A172 (cell line): ENCODE results near the gene CFAP58. TPM values are rescaled to one million over a fixed set of nuclear protein-coding genes. Genes with fewer than 3 reads are reported as not detected.

Source experiments
- DNase-seq: peaks from one replicate; pipeline ENCODE4 v3.0.0-alpha.2; 2015; ENCODE audit warnings: low spot score
- total RNA-seq: library from RNA; depleted of rRNA; stranded (reverse); fragments of >200 nt; shearing (Covaris generic); gene quantifications from 2 replicates; pipeline ENCODE4 v1.2.3, GENCODE V29; 2014

CFAP58 gene
- total RNA-seq, 1 experiment from 2014 or later, result 0.83 TPM

GRCh38 chr10:104322416-104322782 is 31.2 kb upstream of the CFAP58 start:
- DNase-seq, result no peak

DNA sequence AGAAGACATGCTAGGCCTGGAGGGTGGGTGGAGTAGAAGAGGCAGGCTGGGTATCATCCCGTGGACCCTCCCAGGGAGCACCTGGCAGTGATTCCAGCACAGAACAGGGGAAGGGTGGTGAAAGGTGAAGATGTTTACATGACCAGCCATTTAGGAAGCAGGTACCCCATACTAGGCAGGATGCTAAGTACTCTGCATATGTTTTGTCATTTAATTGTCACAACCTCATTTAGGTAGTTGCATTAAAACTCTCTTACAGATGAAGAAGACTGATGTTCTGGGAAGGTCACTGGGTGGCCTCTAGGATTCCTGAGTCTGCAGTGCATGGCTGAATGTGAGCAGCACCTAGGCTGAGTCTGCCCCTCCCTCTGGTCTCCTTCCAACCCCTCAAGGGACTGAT is 30.5 kb upstream of the CFAP58 start:
- no peak for DNase-seq

GRCh38 chr10:104323760-104324201 is 29.9 kb upstream of the CFAP58 start:
- DNase-seq, result no peak

- DNase-seq, result no peak
Observed at GRCh38 chr10:104324221-104324686, 29.4 kb upstream of the CFAP58 start.

GRCh38 chr10:104324931-104325330 is 28.7 kb upstream of the CFAP58 start:
- no peak for DNase-seq

DNA sequence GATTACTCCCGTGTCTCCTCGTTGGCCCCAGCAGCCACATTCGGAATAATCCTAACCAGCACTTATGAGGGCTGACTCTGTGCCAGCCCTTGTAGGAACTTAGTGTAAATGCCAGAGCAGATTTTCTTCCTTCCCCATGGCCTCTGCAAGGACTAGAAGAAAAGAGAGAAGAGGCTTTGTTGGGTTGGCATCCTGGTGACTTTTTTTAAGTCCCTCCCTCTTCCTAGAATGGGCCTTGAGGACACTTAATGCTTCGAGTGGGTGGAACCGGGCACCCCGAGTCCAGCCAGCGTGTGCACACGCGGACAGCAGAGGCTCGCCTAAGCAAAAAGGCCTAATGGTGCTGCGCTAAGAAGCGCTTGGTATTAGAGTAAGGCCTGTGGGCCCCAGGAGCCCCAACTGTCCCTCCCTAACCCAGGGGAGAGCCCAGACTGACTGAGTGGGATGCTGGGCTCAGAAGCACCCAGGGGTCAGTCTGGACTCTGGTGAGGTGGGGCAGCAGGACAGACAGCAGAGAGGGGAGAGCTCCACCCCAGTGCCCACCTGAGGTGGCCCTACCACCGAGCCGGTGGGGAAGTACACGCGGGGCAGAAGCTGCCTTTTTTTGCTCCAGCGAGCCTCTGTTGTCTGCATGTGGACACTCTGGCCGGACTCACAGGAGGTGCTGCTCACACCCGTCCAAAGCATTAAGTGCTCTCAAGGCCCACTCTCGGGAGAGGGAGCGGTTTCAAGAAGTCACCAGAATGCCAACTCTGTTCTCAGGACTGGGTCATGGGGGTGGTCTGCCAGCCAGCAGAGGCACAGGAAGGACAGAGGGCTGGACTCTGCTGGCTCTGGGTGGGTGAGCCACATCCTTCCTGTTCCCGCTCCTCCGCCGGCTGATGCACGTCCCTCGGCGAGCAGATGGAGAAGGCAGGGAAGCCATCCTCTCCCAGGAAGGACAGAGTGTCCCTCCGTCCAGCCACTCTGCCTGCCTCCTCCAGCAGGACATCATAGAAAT is 27.9 kb upstream of the CFAP58 start:
- DNase-seq, result no peak

DNA sequence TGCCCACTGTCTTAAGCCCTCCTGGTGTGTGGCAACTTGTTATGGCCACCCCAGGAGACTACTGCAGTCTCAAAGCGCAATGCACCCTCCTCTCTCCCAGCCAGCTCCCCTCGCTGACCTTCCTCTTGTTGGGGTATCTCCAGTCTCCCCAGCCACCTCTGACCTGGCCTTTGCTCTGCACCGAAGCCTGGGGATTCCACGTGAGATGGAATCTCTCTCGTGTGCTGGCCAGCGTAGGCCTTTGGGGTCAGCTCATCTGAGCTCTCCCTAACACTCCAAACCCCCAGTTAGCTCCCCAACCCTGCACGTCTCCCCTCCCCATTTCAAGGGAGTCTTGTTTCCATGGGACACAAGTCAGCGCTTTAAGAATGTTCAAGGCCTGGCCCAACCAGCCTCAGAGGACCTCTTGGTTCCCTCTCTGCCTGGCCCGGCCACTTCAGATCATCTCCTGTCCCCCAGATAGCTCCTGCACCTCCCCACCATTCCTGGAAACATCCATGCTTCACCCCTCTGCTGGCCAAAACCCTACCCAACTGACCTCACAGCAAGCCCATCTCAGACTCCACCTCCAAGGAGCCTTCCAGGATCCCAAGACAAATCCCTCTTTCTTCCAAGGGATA is 26.5 kb upstream of the CFAP58 start:
- DNase-seq, result no peak

- peak; percentile 86 for DNase-seq
Observed at GRCh38 chr10:104327745-104328645, 25.6 kb upstream of the CFAP58 start.

DNA sequence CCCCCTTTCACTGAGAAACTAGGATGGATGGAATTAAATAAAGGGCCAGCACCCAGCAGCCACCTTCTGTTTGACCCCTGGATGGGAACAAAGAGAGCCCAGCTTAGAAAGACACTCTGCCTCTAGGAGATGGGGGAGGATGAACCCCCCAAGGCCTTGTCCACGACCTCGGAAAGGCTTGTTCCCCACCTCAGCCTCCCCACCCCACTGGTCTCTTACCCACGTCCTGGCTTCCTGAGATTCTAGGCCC is 25.1 kb upstream of the CFAP58 start:
- no peak for DNase-seq

GRCh38 chr10:104328896-104329710 is 24.5 kb upstream of the CFAP58 start:
- DNase-seq, result peak; percentile 99

- peak; percentile 78 for DNase-seq
Observed at GRCh38 chr10:104329735-104330134, 23.9 kb upstream of the CFAP58 start.

GRCh38 chr10:104330168-104331110 is 23.2 kb upstream of the CFAP58 start:
- peak; percentile 85 for DNase-seq

DNA sequence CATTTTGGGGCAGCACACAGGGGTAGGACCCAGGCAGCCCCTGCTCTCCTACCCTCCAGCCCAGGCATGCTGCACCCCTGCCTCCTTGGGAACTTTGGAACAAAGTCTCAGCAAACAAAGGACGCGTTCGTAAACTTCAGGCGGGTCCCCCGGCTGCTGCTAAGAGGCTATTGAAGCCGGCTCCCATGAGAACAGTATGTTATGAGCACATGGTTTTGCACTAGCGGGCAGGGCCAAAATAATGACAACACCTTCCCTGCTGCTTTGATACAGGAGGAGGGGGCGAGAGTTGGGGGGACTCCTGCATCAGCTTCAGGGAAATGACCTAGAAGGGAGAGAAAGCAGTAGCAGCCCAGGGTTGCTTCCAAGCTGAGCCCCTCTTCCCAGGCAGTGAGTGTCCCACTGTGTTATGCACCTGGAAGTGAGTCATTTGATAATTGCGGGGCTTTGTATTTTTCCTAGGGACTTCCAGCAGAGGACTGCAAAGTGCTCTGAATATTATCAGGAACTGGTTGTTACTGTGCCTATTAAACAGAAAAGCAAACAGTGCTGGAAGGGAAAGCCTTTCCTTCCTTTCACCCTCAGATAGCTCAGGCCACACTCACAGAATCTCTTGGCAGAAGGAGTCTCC is 22.3 kb upstream of the CFAP58 start:
- DNase-seq, result peak; percentile 91

- peak; percentile 45 for DNase-seq
Observed at GRCh38 chr10:104332243-104333031, 21.2 kb upstream of the CFAP58 start.

DNA sequence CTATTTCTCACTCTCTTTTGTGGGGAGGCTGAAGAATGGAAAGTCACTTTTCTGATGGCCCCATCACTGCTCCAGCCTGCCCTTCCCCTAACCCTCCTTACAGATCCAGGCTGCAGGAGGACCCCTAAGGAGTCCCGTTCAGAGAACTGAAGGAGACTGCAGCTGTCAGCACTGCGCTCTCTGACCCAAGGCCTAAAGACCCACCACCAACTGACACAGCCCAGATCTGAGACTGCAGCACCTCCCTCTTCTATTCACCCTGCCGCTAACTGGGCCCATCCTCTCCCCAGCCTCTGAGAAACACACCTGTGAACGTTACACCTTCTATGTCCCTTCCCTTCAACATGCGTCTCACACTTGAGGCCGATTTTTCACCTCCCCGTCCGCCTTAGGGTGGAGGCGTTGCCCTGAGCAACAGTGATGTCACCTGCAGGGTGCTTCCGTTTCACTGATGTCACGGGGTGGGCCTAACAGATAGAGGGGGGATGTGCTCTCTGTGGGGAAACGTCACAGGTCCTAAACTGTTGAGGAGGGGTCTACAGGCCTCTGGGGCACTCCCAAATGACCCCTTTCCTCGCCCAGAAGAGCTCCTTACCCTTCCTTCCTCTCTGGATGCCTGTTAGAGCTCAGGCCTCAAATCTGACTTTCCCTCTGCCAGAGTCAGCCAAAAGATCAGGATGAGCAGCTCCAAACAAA is 20.5 kb upstream of the CFAP58 start:
- no peak for DNase-seq

GRCh38 chr10:104333728-104334373 is 19.8 kb upstream of the CFAP58 start:
- no peak for DNase-seq

DNA sequence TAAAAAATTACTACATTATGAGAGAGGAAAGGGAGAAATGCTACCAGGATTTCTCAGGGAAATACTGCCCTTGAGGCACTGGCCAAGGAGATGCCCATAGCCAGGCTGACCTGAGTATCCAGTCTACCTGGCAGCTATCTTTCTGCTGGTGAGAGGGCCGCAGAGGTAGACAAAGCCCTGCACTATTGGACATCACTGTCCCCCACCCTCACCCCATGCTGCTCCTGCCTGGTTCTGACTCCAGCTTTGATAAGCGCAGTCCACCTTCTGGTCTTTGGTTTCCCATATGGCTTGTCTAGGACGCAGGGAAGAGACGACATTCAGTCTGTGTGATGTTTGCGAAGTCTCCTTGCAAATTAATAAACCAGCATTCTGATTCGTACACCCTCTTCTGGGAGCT is 19.1 kb upstream of the CFAP58 start:
- DNase-seq, result no peak
